A549 treated with CpdA at 1 μM for 4 hours (cell line): ENCODE data around the gene PRRX1. TPM values are rescaled to one million over a fixed set of nuclear protein-coding genes. Genes with fewer than 3 reads are reported as not detected.

Experiments
- total RNA-seq: library from RNA; stranded (reverse); fragments of 200-300 nt; extraction: Qiagen RNA extraction; gene quantifications from 5 replicates; pipeline ENCODE4 v1.2.3, GENCODE V29; 2022; ENCODE audit warnings: low read depth

Gene PRRX1
- 0.03 TPM in 2 of 5 replicates, not detected in the others for total RNA-seq

GRCh38 chr1:170664093-170664827 lies at the start of gene PRRX1:
Gene PRRX1 (plus strand): TSS chr1:170664131. CDS start chr1:170664219, 88 bp downstream.

Other genes with a start within 250 kb of the PRRX1 start
- 6.8 to 8.7 TPM (median 8.5 TPM) in 5 replicates for gene GORAB, start 132.0 kb upstream of the PRRX1 start, total RNA-seq